ENCODE data around the gene TM4SF20. TPM values are rescaled to one million over a fixed set of nuclear protein-coding genes. Genes with fewer than 3 reads are reported as not detected.
A peak's percentile ranks its signal among the peaks of the same experiment; 100 is the strongest.
"Not testable (repeated sequence)": the region's sequence is repeated elsewhere in the genome, so short reads cannot be mapped to it uniquely, and the experiment has no call there.

TM4SF20 gene
- total RNA-seq, 1 experiment from 2014 or later: not detected

DNA sequence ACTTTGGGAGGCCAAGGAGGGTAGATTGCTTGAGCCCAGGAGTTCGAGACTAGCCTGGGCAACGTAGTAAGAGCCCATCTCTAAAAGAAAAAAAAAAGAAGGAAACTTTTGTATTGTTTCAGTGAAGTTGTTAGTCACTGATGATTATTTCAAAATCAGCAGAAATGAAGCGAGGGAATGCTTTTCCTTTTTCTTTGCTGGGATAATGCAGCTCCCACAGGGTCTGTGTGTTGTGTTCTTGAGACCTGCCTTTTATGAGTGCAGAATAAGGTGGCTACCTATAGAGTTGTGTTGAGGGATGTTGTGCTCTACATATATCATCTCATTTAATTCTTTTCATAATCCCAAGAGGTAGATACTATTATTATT lies 11.7 kb downstream of the TM4SF20 start:
- no peak for DNase-seq (ENCODE audit: low read depth)

DNA sequence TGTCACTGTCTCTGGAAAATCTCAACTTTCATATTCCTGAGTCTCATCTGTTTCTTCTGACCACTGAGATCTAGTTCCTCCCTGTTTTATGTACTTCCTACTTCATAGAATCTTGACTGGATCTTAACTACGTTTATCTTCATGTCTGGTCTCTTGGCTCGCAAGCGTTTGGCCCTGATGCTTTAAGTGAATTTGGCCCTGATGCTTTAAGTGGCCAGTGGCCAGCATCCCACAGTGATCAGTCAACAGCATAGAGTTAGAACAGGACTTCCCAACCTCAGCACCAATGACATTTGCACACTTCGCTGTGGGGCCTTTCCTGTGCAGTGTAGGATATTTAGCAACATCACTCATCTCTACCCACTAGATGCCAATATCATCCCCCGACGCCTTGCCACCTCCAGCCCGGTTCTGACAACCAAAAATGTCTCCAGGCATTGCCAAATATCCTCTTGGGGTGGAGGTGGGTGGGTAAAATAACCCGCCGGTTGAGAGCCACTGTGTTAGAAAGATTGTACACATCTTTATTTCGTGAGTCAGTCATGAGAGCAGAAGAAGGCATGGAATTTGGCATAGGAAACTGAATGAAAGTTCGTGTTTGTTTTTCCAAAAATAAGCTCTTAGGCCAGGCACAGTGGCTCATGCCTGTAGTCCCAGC lies 12.2 kb downstream of the TM4SF20 start:
- peak; percentile 20 for DNase-seq (ENCODE audit: low read depth)

DNA sequence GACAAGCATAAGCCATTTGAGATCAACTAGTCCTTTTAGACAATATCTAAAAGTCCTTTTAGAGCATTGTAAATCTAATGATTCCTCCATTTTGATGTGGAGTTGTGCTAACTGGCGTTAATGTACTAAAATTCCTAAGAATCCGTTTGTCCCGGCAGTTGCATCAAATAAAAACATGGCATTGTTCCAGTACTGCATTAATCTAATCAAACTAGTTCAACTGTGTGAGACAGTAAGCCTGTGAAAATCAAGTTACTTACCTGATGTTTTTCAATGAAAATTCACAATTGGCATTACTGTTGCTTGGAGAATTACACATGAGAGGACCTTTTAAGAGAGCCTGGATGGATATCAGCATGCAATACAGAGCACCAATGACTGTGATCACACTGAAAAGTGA lies 13.3 kb downstream of the TM4SF20 start:
- DNase-seq (ENCODE audit: low read depth): no peak

DNA sequence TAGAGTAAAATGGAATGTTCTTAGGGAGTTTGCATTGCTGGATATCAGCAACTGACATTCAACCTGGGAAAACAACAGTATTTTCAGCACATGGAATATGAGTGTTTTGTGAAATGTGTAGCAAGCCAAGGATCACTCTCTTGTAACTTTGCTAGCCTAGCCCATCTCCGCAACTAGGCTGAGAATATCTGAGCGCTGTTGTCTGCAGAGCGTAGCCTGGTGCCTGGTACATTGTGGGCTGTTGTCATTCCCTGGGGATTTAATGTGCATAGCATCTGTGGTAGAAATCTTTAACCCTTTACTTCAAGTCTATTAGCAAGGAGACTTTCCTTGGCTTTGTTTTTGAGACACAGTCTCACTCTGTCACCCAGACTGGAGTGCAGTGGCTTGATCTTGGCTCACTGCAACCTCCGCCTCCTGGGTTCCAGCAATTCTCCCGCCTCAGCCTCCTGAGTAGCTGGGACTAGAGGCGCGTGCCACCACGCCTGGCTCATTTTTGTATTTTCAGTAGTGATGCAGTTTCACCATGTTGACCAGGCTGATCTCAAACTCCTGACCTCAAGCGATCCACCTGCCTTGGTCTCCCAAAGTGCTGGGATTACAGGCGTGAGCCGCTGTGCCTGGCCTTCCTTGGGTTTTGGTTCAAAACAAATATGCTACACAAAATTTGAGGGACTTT lies 14.4 kb downstream of the TM4SF20 start:
- DNase-seq (ENCODE audit: low read depth): not testable (repeated sequence)

DNA sequence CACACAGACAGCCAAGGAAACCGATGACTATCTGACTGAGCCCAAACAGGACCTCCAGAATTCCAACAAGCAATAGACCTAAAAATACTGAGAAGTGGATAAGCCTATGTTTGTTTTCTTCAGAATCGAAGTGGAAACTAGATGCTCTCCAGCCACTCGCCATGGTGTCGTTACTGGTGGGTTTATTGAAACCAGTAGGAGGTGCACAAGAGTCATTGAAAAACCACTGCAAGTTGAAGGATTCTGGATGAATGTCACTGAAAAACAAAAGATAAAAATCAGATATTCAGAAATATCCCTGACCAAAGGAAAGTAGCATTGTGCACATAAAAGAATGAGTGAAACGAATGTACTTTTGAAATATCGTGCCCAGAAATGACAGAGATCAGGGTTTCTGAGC lies 15.3 kb downstream of the TM4SF20 start:
- DNase-seq (ENCODE audit: low read depth): no peak

DNA sequence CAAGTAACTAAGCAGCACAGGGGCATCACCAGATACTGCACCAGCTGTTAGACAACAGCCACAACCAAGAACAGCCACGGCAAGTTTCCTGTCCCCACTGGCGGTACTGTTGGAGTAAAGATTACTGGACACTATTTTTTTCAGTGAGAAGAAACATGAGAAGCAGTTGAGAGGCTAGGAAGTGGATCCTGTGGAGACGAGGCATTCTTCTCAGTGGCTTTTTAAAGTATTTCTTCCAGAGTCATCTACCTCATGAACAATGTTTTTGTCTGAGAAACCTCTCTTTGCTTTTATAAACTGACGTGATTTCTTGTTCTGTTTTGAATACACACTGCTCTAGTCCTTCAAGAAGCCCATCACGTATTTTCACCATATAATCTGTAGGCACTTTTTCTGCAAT lies 18.8 kb downstream of the TM4SF20 start:
- DNase-seq (ENCODE audit: low read depth): no peak

DNA sequence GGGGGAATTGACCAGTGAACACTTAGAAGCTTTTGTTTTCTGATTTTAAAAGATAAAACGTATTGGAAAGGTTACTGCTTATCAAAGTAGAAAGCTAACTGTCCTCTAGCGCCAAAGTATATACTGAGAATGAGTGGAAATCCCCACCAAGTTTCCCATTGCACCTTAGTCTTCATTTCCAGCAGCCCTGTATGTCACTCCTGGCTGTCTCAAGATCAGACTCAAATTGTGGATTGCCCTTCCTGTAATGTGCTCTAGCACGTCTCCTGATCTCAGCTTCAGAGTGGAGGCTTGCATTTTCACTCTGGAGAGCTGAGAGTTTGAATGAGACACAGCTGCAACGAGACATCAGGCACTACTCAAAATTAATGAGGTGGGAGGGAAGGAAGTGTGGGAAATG lies 27.5 kb downstream of the TM4SF20 start:
- no peak for DNase-seq (ENCODE audit: low read depth)

DNA sequence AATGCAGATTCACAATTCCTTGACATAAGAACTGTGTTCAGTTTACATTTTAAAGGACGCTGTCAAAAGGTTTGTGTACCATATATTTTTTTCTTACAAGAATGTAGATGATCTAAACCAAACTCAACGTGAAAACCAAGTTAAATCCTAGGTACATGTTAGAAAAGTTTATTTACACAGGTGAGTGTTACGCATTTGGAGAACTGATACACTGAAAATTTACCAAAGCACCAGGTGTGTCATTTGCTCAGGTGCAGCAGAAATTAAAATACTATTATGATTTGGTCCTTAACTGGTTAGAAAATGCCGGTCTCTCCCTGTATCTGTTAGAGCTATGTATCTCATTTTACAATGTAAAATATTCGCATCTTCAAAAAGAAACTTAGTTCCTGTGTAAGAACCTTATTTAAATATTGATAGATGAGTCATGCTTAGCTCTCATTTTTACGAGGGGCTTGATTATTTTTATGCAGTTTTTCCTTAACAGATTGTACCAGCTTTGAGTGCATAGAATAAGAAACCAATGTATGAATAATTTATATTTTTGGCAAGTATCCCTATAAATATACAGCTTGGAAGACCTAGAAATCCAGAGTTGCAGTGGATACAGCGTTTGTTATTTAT lies 29.0 kb downstream of the TM4SF20 start:
- no peak for DNase-seq (ENCODE audit: low read depth)

DNA sequence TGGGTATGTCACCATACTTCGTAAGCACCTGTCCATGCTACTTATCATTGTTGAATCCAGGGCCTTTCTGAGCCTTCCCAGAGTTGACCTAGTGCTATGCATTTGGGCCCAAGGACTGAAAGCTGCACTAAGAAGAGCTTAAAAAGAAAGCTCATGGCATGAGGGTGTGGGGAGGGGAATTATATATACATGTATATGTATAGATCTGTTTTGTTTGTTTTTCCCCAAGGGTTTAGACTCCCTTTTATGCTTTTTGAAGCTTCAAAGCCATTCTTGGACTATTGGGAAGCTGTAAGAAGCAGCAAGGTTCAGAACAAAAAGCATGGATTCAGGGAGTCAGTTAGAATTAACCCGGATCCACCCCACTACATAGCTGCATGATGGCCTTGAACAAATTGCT lies 30.8 kb downstream of the TM4SF20 start:
- no peak for DNase-seq (ENCODE audit: low read depth)

DNA sequence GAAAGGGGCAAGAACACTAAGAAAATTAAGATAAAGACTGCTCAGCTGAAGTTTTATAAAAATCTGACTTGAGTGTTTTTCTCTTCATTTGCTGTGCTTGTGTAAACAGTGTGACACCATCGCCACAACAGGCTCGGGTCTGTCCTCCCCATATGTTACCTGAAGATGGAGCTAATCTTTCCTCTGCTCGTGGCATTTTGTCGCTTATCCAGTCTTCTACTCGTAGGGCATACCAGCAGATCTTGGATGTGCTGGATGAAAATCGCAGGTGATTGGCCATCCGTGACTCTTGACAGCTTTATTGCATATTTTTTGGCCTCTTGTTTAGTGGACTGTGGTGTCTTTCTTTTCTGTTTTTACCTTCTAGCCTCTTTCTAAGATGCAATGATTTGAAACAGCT lies 32.0 kb downstream of the TM4SF20 start:
- DNase-seq (ENCODE audit: low read depth): no peak

DNA sequence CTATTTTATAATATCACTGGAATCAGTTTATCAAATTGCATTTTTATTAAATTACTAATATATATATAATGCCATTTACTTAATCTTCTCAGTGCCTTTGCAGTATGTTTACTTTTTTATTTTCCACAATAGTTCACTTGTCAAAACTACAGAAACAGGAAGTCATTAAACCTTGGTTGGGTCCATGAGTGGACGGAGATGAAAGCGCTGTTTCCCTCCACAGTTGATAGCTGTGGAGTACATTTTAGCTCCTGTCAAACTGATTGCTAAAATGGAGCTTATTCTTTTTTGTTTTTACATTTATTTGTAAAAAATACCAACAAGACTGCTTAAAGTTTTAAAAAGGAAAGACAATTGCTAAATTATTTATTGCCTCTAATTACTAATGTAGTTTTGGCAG lies 34.9 kb downstream of the TM4SF20 start:
- DNase-seq (ENCODE audit: low read depth): no peak

DNA sequence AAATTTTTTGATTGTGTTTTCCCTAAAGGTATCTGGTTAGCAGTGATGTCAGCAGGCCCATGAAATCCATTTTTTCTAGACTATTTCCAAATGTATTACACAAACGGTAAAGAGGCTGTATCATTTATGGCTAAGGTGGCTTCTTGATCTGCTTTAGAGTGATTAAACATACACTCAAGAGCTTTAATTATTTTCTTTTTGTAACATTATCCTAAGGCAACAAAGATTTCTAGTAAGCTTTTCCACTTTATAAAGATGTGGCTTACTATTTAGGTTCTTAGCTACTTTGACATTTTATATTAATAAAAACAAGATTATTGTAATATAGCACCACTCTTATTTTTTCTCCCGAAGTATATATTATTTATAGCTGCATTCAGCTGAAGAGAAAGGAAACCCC lies 37.6 kb downstream of the TM4SF20 start:
- DNase-seq (ENCODE audit: low read depth): no peak

DNA sequence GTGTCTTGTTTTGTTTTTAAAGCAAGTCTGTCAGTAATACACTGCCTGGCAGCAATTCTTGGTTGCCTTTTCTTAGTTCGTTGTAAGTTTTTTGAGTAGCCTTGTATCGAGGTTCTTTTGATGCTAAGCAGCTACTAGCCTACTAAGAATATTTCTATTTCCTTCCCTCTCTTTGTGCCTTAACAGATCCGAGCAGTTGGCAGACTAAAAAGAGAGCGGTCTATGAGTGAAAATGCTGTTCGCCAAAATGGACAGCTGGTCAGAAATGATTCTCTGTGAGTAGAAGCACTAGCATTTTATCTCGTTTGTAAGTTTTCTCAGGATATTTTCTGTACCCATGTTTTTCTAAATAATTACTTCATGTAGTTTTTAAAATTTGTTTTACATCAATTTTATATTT lies 39.0 kb downstream of the TM4SF20 start:
- no peak for DNase-seq (ENCODE audit: low read depth)

DNA sequence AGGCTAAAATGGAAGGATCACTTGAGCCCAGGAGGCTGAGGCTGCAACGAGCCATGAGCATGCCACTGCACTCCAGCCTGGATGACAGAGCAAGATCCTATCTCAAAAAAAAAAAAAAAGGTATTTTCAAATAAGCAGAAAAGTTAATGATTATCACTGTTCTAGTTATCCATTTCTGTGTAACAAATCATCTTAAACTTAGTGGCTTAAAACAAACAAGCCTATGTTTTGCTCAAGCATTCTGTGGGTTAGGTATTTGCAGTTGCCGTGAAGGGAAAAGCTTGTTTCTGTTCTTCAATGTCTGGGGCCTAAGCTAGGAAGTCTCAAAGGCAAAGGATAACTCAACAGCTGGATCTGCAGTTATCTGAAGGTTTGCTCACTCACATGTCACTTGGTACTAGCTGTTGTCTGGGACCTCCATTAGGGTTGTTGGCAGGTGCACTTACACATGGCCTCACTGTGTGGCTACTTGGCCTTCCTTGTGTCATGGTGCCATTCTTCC lies 40.0 kb downstream of the TM4SF20 start:
- DNase-seq (ENCODE audit: low read depth): no peak

DNA sequence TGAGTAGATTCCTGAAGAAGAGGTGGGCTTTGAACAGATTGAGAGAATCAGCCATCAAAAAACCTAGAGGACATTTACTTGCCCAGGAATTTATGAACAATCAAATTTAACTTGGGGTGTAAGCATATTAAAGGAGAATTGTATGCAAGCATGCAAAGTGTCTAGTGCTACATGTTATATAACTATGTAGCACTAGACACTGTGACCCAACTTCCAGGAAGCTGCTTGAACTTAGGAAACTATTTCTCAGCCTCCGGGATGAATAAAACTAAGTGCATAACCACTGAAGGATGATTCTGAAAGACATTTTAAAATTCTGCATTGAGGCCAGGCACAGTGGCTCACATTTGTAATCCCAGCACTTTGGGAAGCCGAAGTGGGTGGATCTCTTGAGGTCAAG lies 41.7 kb downstream of the TM4SF20 start:
- no peak for DNase-seq (ENCODE audit: low read depth)

DNA sequence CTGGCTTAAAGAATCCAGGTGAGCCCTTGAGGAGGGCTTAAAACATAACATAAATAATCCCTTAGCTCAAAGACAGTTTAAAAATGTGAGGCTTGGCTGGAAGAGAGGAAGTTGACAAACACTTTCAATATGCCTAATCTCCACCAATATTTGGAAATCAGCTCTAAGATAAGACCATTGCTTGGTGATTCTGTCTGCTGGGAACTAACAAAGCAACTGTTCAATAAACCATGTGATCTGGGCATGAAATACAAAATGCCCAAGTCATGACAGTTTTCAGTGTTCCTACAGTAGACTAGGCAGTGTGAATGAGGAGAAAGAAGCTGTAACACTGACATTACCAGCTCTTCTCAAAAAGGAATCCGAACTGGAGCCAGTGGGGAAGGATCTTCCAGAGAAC lies 43.4 kb downstream of the TM4SF20 start:
- DNase-seq (ENCODE audit: low read depth): no peak

DNA sequence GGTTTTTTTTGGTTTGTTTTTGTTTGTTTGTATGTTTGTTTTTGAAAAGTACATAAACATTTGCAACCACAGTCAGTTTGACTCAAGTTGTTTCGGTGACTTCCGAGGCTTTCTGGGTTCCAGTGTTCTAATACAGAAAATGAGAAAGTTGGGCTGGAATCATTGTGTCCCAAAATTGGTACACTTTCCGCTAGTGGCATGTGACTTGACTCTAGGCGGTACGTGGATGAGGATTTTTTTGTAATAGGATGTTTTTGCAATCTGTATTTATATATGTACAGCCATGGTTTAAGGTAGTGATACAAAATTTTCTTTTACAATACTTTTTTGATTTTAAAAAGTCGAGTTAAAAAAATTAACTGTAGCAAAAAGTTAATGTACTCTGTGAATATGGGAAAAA lies 52.3 kb downstream of the TM4SF20 start:
- no peak for DNase-seq (ENCODE audit: low read depth)

DNA sequence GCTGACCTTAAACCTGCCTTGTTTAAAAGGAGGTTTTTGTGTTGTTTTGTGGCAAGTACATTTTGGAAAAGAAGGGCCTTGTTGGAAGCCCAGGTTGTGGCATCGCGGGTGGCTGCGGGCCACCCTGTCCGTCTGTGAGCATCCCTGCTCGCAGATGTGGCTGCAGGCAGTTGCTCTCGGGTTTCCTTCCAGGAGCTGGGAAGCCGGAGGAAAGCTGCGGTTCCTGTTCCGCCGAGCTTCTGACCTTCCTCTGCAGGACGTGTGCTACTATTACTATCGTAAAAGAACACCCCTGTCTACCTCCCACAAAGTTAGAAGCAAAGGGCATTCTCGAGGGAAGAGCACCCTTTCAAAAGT lies 53.3 kb downstream of the TM4SF20 start:
- peak; percentile 52 for DNase-seq (ENCODE audit: low read depth)

DNA sequence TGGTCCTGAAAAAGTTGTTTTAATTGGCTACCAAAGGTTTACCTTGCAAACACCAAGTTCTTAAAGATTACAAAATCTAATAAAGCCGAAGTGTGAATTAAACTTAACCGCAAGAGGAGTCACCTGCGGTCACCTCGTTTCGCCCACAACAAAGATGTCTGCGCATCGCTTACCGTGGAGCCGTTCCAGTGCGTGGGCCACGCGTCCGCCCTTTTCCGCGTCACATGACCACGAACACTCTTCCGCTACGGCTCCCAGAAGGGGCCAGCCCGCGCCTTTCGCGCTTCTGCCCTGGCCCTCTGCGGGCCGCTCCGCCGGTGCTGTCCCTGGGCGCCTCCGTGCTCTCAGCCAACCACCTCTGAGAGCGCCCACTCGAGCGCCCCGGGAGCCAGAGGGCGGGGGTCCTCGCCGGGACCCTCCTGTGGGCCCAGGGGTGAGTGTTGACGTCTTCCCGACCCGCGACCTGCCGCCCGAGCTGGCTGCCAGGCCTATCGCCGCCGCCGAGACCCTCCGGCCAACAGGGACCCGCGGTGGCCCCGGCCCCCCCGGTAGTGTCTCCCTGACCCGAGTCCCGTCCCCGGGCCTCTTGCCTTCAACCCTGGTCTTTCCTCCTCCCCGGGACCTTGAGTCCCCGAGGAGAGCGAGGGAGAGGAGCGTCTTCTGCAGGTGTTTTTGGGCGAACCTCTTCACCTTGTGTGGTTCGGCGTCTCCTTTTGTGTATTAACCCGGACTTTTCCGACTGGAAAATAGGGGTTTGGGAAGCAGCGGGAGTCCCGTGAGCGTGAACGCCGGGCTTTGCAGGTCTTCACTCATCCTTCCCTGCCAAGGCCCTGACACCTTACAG lies 53.9 kb downstream of the TM4SF20 start, which contains the start of gene MFF:
TSS of gene MFF (plus strand) at position 257 of the 844 bp plus-strand sequence. CDS start 5,415 bp downstream, outside the sequence.
- DNase-seq (ENCODE audit: low read depth): peak; percentile 96

DNA sequence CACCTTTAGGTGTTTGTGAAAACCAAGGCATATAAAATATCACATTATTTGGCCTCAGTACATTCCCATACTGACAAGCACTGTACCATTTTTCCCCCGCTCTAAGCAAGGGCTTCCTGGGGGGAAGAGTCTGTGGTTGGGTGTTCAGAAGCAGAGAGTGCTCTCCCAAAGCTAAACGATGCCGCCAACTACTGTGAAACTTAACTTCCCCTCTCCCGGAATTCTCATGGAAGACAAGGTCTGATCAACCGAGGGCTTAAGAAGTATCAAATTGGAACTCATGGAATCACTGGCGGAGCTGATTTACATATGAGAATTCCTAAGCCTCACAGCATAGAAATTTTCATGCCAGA lies 54.5 kb downstream of the TM4SF20 start:
- peak; percentile 10 for DNase-seq (ENCODE audit: low read depth)

DNA sequence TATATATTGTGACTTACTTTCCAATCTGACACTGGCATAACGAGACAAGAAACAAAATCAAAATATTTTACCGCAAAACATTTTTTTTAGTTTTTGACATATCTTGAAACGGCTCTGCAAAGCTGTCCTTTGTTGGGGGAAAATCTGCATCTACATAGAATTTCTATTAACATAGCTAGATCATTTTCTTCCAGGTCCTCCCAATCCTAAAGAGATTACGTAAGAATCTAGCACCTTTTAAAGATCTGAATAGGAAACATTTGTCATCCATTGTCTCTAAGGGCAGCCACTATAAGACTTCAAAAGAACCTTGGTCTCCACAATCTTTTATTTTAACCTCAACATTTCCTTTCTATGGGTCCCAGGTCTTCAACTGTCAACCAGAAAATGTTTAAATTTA lies 55.3 kb downstream of the TM4SF20 start:
- DNase-seq (ENCODE audit: low read depth): no peak

DNA sequence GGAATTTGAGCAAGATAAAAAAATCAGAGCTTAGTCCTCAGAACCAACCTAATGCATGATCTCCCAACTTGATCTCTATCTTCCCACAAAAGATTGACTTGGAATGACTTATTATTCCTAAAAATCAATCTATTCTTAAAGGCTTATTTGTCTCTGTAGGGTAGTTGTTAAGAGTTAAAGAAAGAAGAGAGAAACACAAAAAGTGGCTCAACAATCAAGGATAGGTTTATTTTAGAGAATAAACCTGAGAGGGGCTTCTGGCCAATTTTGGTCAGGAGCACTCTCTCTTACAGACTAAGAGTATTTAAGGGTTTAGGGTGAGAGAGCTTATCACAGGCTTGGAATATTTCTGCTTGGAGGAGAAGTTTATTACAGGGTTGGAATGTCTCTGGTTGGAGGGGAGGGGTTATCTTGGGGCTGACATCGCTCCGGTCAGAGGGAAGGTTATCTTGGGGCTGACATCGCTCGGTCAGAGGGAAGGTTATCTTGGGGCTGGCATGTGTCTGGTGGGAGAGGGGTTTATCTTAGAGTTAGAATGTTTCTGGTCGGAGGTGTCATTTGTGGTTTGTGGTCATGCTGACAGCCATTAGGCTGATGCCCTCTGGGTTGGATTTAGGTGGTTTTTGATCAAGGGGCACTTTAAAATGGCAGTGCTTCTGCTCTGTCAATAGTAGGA lies 56.4 kb downstream of the TM4SF20 start:
- DNase-seq (ENCODE audit: low read depth): no peak

Data from Daoy (cell line).